Epithelial cell of proximal tubule (primary cell): ENCODE measurements around the gene SFXN2. TPM values are rescaled to one million over a fixed set of nuclear protein-coding genes. Genes with fewer than 3 reads are reported as not detected.
"Not testable (repeated sequence)": the region's sequence is repeated elsewhere in the genome, so short reads cannot be mapped to it uniquely, and the experiment has no call there.

Experiments
- DNase-seq: peaks from one replicate; pipeline ENCODE4 v3.0.0-alpha.2; 2011; ENCODE audit warnings: low read depth
- H3K4me3 ChIP-seq: 2 replicates; pipeline ENCODE4 v1.5.1; 2011; ENCODE audit warnings: low read depth, mild to moderate bottlenecking, low read length
- total RNA-seq: library from RNA; depleted of rRNA; stranded (reverse); fragments of >200 nt; gene quantifications from 2 replicates; pipeline ENCODE4 v1.2.3, GENCODE V29; 2015
- TF ChIP-seq, protein P1 (sequence below): conservative IDR thresholded peaks from 2 replicates; pipeline ENCODE4 v1.5.1; 2012; ENCODE audit warnings: low read depth, mild to moderate bottlenecking, low read length

The SFXN2 gene
- total RNA-seq, 1 donor from 2014 or later: 5.3 TPM

DNA sequence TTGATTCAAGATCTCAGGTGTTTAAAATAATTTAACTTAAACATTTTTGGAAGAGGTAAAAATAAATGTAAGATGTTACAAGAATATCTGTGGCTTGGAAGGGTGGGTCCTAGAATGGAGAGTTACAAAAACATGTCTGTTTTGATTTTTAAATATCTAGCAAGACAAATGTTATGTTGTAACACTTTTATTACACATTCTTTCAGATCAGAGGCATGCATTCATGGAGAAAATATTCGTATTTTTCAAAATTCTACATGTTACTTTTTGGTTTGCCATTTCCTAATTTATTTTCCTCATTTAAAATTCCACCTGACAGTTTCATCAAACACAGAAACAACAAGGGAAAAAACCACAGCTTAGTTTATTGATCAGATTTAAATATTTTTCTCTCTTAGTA lies 39.3 kb downstream of the SFXN2 start:
- H3K4me3 ChIP-seq: no peak overlapping the region
- TF ChIP-seq, protein P1, sequence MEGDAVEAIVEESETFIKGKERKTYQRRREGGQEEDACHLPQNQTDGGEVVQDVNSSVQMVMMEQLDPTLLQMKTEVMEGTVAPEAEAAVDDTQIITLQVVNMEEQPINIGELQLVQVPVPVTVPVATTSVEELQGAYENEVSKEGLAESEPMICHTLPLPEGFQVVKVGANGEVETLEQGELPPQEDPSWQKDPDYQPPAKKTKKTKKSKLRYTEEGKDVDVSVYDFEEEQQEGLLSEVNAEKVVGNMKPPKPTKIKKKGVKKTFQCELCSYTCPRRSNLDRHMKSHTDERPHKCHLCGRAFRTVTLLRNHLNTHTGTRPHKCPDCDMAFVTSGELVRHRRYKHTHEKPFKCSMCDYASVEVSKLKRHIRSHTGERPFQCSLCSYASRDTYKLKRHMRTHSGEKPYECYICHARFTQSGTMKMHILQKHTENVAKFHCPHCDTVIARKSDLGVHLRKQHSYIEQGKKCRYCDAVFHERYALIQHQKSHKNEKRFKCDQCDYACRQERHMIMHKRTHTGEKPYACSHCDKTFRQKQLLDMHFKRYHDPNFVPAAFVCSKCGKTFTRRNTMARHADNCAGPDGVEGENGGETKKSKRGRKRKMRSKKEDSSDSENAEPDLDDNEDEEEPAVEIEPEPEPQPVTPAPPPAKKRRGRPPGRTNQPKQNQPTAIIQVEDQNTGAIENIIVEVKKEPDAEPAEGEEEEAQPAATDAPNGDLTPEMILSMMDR: no peak
- DNase-seq: no peak

- TF ChIP-seq, protein P1: no peak
- H3K4me3 ChIP-seq: no peak overlapping the region
- DNase-seq: no peak
Observed at GRCh38 chr10:102757323-102757722, 42.9 kb downstream of the SFXN2 start.

- TF ChIP-seq, protein P1: no peak
- no peak for DNase-seq
- H3K4me3 ChIP-seq: peak overlapping the region; percentile 21
Observed at GRCh38 chr10:102758240-102758932, 44.0 kb downstream of the SFXN2 start.

DNA sequence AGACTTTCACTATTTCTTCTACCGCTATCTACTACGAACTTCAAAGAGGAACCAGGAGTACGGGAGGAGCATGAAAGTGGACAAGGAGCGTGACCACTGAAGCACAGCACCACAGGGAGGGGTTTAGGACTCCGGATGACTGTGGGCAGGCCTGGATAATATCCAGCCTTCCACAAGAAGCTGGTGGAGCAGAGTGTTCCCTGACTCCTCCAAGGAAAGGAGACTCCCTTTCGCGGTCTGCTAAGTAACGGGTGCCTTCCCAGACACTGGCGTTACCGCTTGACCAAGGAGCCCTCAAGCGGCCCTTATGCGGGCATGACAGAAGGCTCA lies 44.5 kb downstream of the SFXN2 start:
- H3K4me3 ChIP-seq: peak overlapping the region; percentile 21
- not testable (repeated sequence) for DNase-seq

GRCh38 chr10:102759497-102760210 lies 45.2 kb downstream of the SFXN2 start:
- H3K4me3 ChIP-seq: no peak overlapping the region
- TF ChIP-seq, protein P1: no peak
- DNase-seq: no peak

GRCh38 chr10:102761981-102762380 lies 47.5 kb downstream of the SFXN2 start:
- TF ChIP-seq, protein P1: no peak
- no peak overlapping the region for H3K4me3 ChIP-seq
- no peak for DNase-seq

DNA sequence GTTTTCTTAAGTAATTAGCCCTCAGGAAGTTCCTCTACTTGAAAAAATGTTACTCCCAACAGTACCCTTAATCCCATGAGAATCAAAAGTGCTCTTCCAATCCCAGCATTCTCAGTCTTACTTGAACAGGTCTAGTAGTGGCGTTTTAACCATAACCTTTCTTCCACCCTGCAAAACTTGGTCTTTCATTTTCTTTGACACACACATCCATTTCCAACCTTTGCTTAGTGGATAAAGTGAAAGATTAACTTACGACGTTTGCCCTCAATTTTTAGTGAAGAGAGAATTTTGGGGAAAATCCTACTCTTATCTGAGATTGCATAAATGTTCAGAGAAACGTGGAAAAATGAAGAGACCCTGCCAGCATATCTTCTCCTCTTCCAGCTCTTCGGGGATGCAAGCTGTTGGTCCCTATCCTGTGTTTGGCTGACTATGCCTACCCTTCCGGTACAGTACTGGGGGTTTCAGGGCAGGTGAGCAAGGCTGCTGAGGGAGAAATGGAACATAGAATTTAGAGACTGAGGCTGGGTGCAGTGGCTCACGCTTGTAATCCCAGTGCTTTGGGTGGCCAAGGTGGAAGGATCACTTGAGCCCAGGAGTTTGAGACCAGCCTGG lies 48.1 kb downstream of the SFXN2 start:
- TF ChIP-seq, protein P1: no peak

More for the DNA sequence above, 48.1 kb downstream of the SFXN2 start:
- DNase-seq: no peak
- no peak overlapping the region for H3K4me3 ChIP-seq
